NCI-H2227 treated with DMSO at 0.1 percent for 48 hours (cell line): ENCODE measurements around the gene TCHP.
"Not testable (repeated sequence)": the region's sequence is repeated elsewhere in the genome, so short reads cannot be mapped to it uniquely, and the experiment has no call there.

ENCODE experiments used
- DNase-seq: peaks from one replicate; lab custom pipeline; 2025; lab: John Stamatoyannopoulos, UW

TCHP gene

GRCh38 chr12:109910254-109910968, 10.3 kb downstream of the TCHP start:
- DNase-seq, result no peak

DNA sequence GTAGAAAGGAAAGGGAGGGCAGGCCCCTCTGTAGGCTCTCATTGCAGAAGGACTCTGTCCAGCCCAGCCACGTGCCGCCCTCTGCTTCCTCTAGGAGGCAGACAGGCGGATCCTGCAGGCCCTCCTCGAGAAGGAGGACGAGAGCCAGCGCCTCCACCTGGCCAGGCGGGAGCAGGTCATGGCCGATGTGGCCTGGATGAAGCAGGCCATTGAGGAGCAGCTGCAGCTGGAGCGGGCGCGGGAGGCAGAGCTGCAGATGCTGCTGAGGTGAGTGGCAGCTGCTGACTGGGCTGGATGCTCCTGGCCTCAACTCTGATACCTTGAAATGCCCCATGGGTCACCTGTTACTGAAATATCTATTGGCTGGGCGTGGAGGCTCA, 10.9 kb downstream of the TCHP start:
- DNase-seq, result no peak

DNA sequence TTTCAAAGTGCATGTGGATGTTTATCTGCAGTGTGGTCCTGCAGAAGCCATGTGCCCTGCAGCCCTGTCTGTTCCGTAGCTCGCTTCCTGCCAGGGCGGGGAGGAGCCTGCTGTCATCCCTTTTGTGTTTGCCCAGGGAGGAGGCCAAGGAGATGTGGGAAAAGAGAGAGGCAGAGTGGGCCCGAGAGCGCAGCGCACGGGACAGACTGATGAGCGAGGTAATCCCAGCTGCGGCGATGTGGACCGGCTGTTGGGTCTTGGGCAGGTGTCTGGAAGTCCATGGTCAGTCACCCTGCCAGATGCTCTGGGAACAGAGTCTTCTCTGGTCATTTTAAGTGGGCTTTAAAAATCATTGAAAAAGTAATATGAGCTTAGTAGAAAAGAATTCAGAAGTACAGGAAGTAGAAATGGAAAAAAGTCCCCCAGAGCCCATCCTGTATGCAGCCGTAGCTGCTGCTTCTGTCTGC, 12.8 kb downstream of the TCHP start:
- DNase-seq, result no peak

GRCh38 chr12:109914461-109914860, 14.4 kb downstream of the TCHP start:
- no peak for DNase-seq

GRCh38 chr12:109915171-109916040, 15.3 kb downstream of the TCHP start:
- DNase-seq, result no peak

DNA sequence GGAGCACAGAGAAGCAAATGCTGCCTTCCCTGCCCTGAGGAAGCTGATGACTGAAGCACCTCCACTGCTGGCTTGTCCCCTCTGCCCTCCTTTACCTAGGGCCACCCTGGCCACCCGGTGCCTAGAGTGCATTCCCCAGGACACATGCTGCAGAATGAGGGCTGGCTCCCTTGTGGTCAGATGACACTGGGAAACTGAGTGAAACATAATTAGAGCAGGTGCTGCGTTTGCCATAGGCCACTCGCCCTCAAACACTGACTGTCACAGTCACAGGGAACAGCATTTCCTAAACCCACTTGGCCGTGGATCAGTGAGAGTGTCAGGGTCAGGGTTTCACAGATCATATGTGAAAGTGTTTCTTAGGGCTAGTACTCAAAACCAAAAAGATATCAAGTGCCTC, 16.0 kb downstream of the TCHP start:
- no peak for DNase-seq

DNA sequence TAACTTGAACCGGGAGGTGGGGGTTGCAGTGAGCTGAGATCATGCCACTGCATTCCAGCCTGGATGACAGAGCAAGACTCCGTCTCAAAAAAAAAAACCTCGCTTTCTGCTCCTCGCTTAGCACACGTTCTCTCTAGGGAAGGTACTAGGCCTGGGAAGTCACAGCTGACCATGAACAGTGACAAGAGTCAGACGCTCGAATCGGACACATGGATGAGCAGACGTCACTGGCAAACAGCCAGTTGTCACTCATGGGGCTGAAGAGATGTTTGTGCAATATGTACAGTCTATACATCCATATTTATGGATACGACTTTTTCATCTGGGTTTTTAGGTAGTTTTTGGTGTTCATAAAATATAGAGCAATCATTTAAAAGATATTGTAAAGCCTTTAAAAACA, 19.4 kb downstream of the TCHP start:
- no peak for DNase-seq

- DNase-seq, result no peak
These were observed 20.2 kb downstream of the TCHP start for GRCh38 chr12:109920261-109920780.

DNA sequence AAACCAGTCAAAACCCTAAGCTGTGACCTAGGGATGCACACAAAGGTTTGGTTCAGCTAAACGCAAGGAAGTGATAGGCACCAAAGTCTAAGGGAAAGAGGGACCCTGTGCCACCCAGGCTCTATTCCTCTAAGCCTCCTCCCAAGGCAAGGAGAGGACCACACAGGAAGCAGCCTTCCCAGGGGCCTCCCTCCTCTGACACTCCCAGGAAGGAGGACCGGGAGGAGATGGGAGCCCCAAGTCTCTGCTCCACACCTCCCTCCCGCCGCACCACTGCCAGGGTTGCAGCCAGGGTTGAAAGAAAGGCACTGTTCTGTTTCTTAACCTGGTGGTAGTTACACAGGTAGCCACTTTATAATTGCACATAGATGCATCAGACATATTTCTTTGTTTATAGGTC, 21.9 kb downstream of the TCHP start:
- no peak for DNase-seq

GRCh38 chr12:109923038-109923437, 23.0 kb downstream of the TCHP start:
- no peak for DNase-seq

GRCh38 chr12:109923481-109924245, 23.6 kb downstream of the TCHP start:
- DNase-seq, result no peak

GRCh38 chr12:109925185-109925840, 25.2 kb downstream of the TCHP start:
- DNase-seq, result no peak

GRCh38 chr12:109926016-109926415, 25.9 kb downstream of the TCHP start:
- DNase-seq, result no peak

- no peak for DNase-seq
These were observed 26.6 kb downstream of the TCHP start for GRCh38 chr12:109926488-109927210.

GRCh38 chr12:109927622-109928021, 27.5 kb downstream of the TCHP start:
- no peak for DNase-seq

GRCh38 chr12:109928058-109928656, 28.1 kb downstream of the TCHP start:
- DNase-seq, result no peak

DNA sequence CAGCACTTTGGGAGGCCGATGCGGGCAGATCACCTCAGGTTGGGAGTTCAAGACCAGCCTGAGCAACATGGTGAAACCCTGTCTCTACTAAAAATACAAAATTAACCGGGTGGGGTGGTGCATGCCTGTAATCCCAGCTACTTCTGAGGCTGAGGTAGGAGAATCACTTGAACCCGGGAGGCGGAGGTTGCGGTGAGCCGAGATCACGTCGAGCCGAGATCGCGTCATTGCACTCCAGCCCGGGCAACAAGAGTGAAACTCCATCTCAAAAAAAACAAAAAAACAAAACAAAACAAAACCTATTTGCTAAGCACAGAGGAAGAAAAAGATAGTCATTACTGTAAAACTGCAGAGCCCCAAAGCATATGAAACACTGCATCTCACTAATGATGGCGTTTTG, 29.3 kb downstream of the TCHP start:
- DNase-seq, result not testable (repeated sequence)

DNA sequence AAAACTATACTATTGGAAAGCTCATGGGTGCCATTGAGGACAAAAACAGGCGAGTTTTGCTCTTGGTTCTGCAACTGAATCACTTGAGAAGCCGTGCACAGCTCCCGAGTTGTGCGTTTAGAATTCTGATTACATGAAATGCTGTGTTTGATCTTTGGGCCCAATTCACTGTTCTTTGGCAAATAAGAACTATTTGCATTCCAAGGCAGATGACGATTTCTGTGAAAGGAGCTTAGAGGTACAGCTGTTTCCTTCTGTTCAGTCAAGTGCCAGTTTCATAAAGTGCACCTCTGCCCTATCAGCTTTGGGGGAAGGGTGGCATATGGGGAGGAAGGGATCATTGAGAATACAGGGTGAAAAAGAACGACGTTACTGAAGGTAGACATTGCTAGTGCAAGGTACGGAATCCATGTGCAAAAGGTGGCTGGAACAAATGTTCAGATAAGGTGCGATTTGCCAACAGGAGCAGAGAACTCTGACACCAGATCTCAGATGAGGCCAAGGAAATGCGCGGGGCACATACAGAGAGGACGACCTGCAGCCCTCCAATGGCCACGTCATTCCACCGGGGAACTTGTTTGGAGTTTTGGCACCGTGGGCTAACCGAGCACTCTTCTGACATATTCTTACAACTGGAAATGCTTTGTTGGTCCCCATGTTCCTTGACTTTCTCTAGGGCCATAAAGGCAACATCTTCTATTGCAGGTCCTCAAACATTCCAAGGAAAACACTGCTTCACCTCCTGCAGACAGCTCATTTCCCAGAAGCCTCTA, 30.1 kb downstream of the TCHP start:
- DNase-seq, result no peak

GRCh38 chr12:109931143-109931542, 31.1 kb downstream of the TCHP start:
- DNase-seq, result no peak
